ENCODE results near the gene SPRR5. TPM values are rescaled to one million over a fixed set of nuclear protein-coding genes. Genes with fewer than 3 reads are reported as not detected.

The SPRR5 gene
- total RNA-seq, 2 donors from 2014 or later, result not detected

DNA sequence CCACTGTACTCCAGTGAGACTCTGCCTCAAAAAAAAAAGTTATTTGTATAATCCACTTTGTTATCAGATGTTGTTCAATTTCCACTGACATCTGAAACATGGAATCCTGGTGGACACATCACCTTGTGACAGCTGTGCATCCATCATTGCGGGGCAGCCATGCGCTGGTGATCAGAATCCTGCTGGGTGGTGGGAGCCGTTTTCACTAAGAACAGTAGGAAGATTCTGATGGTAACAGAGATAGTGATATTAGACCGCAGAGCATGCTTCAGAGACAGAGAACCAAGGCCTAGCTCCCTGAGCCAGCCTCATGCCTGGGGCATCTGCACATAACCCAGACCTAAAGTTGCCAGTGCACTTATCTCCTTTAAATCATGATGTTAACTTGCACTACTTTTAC lies 51.5 kb downstream of the SPRR5 start:
- no peak for DNase-seq (ENCODE audit: low spot score in 2 of 2)
- H3K27ac Mint-ChIP-seq, result no peak overlapping the region
- ATAC-seq, result no peak
- peaks cover 0 to 3% of the 10 kb centered on the region in 2 donors for H3K9me3 Mint-ChIP-seq
- no peaks in the 10 kb centered on the region for H3K36me3 Mint-ChIP-seq

Other genes with a start within 250 kb of the SPRR5 start
- gene LCE2A, start 248.9 kb upstream of the SPRR5 start, total RNA-seq, result not detected
- not detected for gene LCE4A, start 239.0 kb upstream of the SPRR5 start, total RNA-seq
- gene KPRP, start 189.2 kb upstream of the SPRR5 start, total RNA-seq, result not detected
- gene LCE1F, start 172.1 kb upstream of the SPRR5 start, total RNA-seq, result not detected
- gene LCE1E, start 160.9 kb upstream of the SPRR5 start, total RNA-seq, result not detected
- gene LCE1D, start 150.5 kb upstream of the SPRR5 start, total RNA-seq, result not detected
- not detected for gene LCE1C, start 140.6 kb upstream of the SPRR5 start, total RNA-seq
- not detected for gene LCE1B, start 135.2 kb upstream of the SPRR5 start, total RNA-seq
- not detected for gene LCE1A, start 119.7 kb upstream of the SPRR5 start, total RNA-seq
- not detected for gene LCE6A, start 104.3 kb upstream of the SPRR5 start, total RNA-seq
- gene LCE7A, start 87.2 kb upstream of the SPRR5 start, total RNA-seq, result not detected
- not detected for gene SMCP, start 68.9 kb upstream of the SPRR5 start, total RNA-seq
- gene IVL, start 38.7 kb upstream of the SPRR5 start, total RNA-seq, result not detected
- not detected for gene SPRR4, start 23.4 kb downstream of the SPRR5 start, total RNA-seq
- not detected for gene SPRR1A, start 36.9 kb downstream of the SPRR5 start, total RNA-seq
- gene SPRR3, start 54.5 kb downstream of the SPRR5 start, total RNA-seq, result not detected
- not detected for gene SPRR1B, start 84.0 kb downstream of the SPRR5 start, total RNA-seq
- gene SPRR2D, start 93.9 kb downstream of the SPRR5 start, total RNA-seq, result not detected
- gene SPRR2A, start 110.3 kb downstream of the SPRR5 start, total RNA-seq, result not detected
- gene SPRR2B, start 124.4 kb downstream of the SPRR5 start, total RNA-seq, result not detected
- gene SPRR2E, start 147.3 kb downstream of the SPRR5 start, total RNA-seq, result not detected
- gene SPRR2F, start 166.3 kb downstream of the SPRR5 start, total RNA-seq, result not detected
- gene SPRR2G, start 203.7 kb downstream of the SPRR5 start, total RNA-seq, result not detected